Natural killer cell treated with Interleukin-12 subunit alpha and Interleukin-12 subunit beta and Interleukin-15 and Interleukin-18, amount 100 ng/mL, for 72 hours (primary cell): ENCODE data around the gene NPVF. TPM values are rescaled to one million over a fixed set of nuclear protein-coding genes. Genes with fewer than 3 reads are reported as not detected.

ENCODE experiments used
- ATAC-seq, 2 donors: fragments of 150-1000 bp; cut with Tn5 transposase in 1 of 2; sonication (Bioruptor Pico), chemical (Tn5 transposase) in 1 of 2; 2 replicates each; pipeline ENCODE4 v1.10.0; 2021
- DNase-seq: peaks from one replicate; pipeline ENCODE4 v3.0.0; 2022; ENCODE audit warnings: low spot score
- H3K27ac Mint-ChIP-seq, 2 donors: 1 replicate in 1 of 2; 2 replicates in 1 of 2; pipeline ENCODE4 v1.8.0; 2022; ENCODE audit warnings: mixed read lengths in 2 of 2, mild to moderate bottlenecking in 1 of 2, moderate library complexity in 1 of 2
- H3K27me3 Mint-ChIP-seq, 2 donors: 1 replicate in 1 of 2; 2 replicates in 1 of 2; pipeline ENCODE4 v1.8.0; 2022; ENCODE audit warnings: mixed read lengths in 2 of 2
- H3K36me3 Mint-ChIP-seq: one replicate; pipeline ENCODE4 v1.8.0; 2022; ENCODE audit warnings: mixed read lengths
- H3K4me1 Mint-ChIP-seq, 2 donors: 1 replicate in 1 of 2; 2 replicates in 1 of 2; pipeline ENCODE4 v1.8.0; 2022; ENCODE audit warnings: low read depth in 2 of 2, mixed read lengths in 2 of 2, mild to moderate bottlenecking in 1 of 2
- H3K4me3 Mint-ChIP-seq: one replicate; pipeline ENCODE4 v1.8.0; 2022; ENCODE audit warnings: mixed read lengths
- H3K9me3 Mint-ChIP-seq: 2 replicates; pipeline ENCODE4 v1.8.0; 2022; ENCODE audit warnings: mixed read lengths
- total RNA-seq, 2 donors: library from RNA; stranded (reverse); gene quantifications; one replicate each; pipeline ENCODE4 v1.2.3, GENCODE V29; 2022

The NPVF gene
- total RNA-seq, 2 donors from 2014 or later, result not detected

GRCh38 chr7:25246306-25246705, 18.0 kb upstream of the NPVF start:
- Mint-ChIP-seq H3K4me3 (no peak overlapping the region), H3K27ac (no peak overlapping the region), H3K27me3 (peaks cover 21 to 45% of the 10 kb centered on the region in 2 donors), H3K9me3 (no peaks in the 10 kb centered on the region), H3K36me3 (no peaks in the 10 kb centered on the region), H3K4me1 (peaks cover 0 to 3% of the 10 kb centered on the region in 2 donors)
- no peak for DNase-seq
- ATAC-seq, result no peak

- DNase-seq (no peak), ATAC-seq (no peak)
- H3K4me1 Mint-ChIP-seq, result peaks cover 0 to 3% of the 10 kb centered on the region in 2 donors
- H3K36me3 Mint-ChIP-seq, result no peaks in the 10 kb centered on the region
- no peak overlapping the region for H3K4me3 Mint-ChIP-seq
- H3K27ac Mint-ChIP-seq, result no peak overlapping the region
- no peaks in the 10 kb centered on the region for H3K9me3 Mint-ChIP-seq
- peaks cover 28 to 51% of the 10 kb centered on the region in 2 donors for H3K27me3 Mint-ChIP-seq
These were observed 16.2 kb upstream of the NPVF start for GRCh38 chr7:25244254-25245033.

GRCh38 chr7:25242678-25243077, 14.4 kb upstream of the NPVF start:
- H3K36me3 Mint-ChIP-seq, result no peaks in the 10 kb centered on the region

GRCh38 chr7:25240896-25241295, 12.6 kb upstream of the NPVF start:
- Mint-ChIP-seq H3K27ac (no peak overlapping the region), H3K9me3 (no peaks in the 10 kb centered on the region), H3K27me3 (peaks cover 27 to 44% of the 10 kb centered on the region in 2 donors), H3K4me1 (peaks cover 0 to 3% of the 10 kb centered on the region in 2 donors), H3K4me3 (no peak overlapping the region), H3K36me3 (no peaks in the 10 kb centered on the region)
- DNase-seq (no peak), ATAC-seq (no peak)

More at GRCh38 chr7:25242678-25243077, 14.4 kb upstream of the NPVF start:
- Mint-ChIP-seq H3K27me3 (peaks cover 23 to 45% of the 10 kb centered on the region in 2 donors), H3K9me3 (no peaks in the 10 kb centered on the region), H3K27ac (no peak overlapping the region), H3K4me3 (no peak overlapping the region), H3K4me1 (peaks cover 0 to 3% of the 10 kb centered on the region in 2 donors)
- DNase-seq, result no peak
- no peak for ATAC-seq

- H3K4me3 Mint-ChIP-seq, result no peak overlapping the region
- H3K9me3 Mint-ChIP-seq, result no peaks in the 10 kb centered on the region
- H3K27me3 Mint-ChIP-seq, result peaks cover 27 to 44% of the 10 kb centered on the region in 2 donors
- ATAC-seq, result no peak
- peaks cover 0 to 3% of the 10 kb centered on the region in 2 donors for H3K4me1 Mint-ChIP-seq
- DNase-seq, result no peak
- no peak overlapping the region for H3K27ac Mint-ChIP-seq
- no peaks in the 10 kb centered on the region for H3K36me3 Mint-ChIP-seq
These were observed 12.1 kb upstream of the NPVF start for GRCh38 chr7:25240340-25240739.

- ATAC-seq, result no peak
- DNase-seq, result no peak
- Mint-ChIP-seq H3K9me3 (no peaks in the 10 kb centered on the region), H3K4me3 (no peak overlapping the region), H3K27me3 (peaks cover 27 to 40% of the 10 kb centered on the region in 2 donors), H3K27ac (no peak overlapping the region), H3K4me1 (peaks cover 0 to 3% of the 10 kb centered on the region in 2 donors), H3K36me3 (no peaks in the 10 kb centered on the region)
These were observed 11.6 kb upstream of the NPVF start for GRCh38 chr7:25239888-25240287.

- H3K4me1 Mint-ChIP-seq, result peaks cover 0 to 2% of the 10 kb centered on the region in 2 donors
- peaks cover 19 to 23% of the 10 kb centered on the region in 2 donors for H3K27me3 Mint-ChIP-seq
- H3K36me3 Mint-ChIP-seq, result no peaks in the 10 kb centered on the region
- H3K4me3 Mint-ChIP-seq, result no peak overlapping the region
- H3K9me3 Mint-ChIP-seq, result no peaks in the 10 kb centered on the region
- ATAC-seq (no peak), DNase-seq (no peak)
- no peak overlapping the region for H3K27ac Mint-ChIP-seq
These were observed 9.9 kb upstream of the NPVF start for GRCh38 chr7:25238066-25238725.

- peaks cover 21 to 39% of the 10 kb centered on the region in 2 donors for H3K27me3 Mint-ChIP-seq
- no peak overlapping the region for H3K4me3 Mint-ChIP-seq
- H3K36me3 Mint-ChIP-seq, result no peaks in the 10 kb centered on the region
- ATAC-seq (no peak), DNase-seq (no peak)
- H3K4me1 Mint-ChIP-seq, result no peaks in the 10 kb centered on the region
- no peak overlapping the region for H3K27ac Mint-ChIP-seq
- H3K9me3 Mint-ChIP-seq, result no peaks in the 10 kb centered on the region
These were observed 7.2 kb upstream of the NPVF start for GRCh38 chr7:25235471-25235870.

- H3K27ac Mint-ChIP-seq, result no peak overlapping the region
- no peaks in the 10 kb centered on the region for H3K36me3 Mint-ChIP-seq
- H3K27me3 Mint-ChIP-seq, result peaks cover 19 to 40% of the 10 kb centered on the region in 2 donors
- no peak for DNase-seq
- H3K9me3 Mint-ChIP-seq, result no peaks in the 10 kb centered on the region
- no peak overlapping the region for H3K4me3 Mint-ChIP-seq
- no peaks in the 10 kb centered on the region for H3K4me1 Mint-ChIP-seq
- no peak for ATAC-seq
These were observed 6.0 kb upstream of the NPVF start for GRCh38 chr7:25234336-25234735.

- DNase-seq, result no peak
- H3K27me3 Mint-ChIP-seq, result peaks cover 29 to 35% of the 10 kb centered on the region in 2 donors
- no peak overlapping the region for H3K27ac Mint-ChIP-seq
- H3K36me3 Mint-ChIP-seq, result no peaks in the 10 kb centered on the region
- no peak overlapping the region for H3K4me3 Mint-ChIP-seq
- H3K9me3 Mint-ChIP-seq, result no peaks in the 10 kb centered on the region
- H3K4me1 Mint-ChIP-seq, result no peaks in the 10 kb centered on the region
- no peak for ATAC-seq
These were observed 5.1 kb downstream of the NPVF start for GRCh38 chr7:25223206-25223605.

GRCh38 chr7:25222666-25223065, 5.6 kb downstream of the NPVF start:
- Mint-ChIP-seq H3K4me3 (no peak overlapping the region), H3K36me3 (no peaks in the 10 kb centered on the region), H3K27me3 (peaks cover 31 to 35% of the 10 kb centered on the region in 2 donors), H3K9me3 (no peaks in the 10 kb centered on the region), H3K27ac (no peak overlapping the region), H3K4me1 (no peaks in the 10 kb centered on the region)
- DNase-seq (no peak), ATAC-seq (no peak)

- H3K27me3 Mint-ChIP-seq, result peaks cover 27 to 29% of the 10 kb centered on the region in 2 donors
- H3K4me1 Mint-ChIP-seq, result no peaks in the 10 kb centered on the region
- DNase-seq (no peak), ATAC-seq (no peak)
- H3K9me3 Mint-ChIP-seq, result no peaks in the 10 kb centered on the region
- no peak overlapping the region for H3K27ac Mint-ChIP-seq
- H3K4me3 Mint-ChIP-seq, result no peak overlapping the region
- no peaks in the 10 kb centered on the region for H3K36me3 Mint-ChIP-seq
These were observed 7.3 kb downstream of the NPVF start for GRCh38 chr7:25221009-25221408.

GRCh38 chr7:25218191-25218590, 10.1 kb downstream of the NPVF start:
- Mint-ChIP-seq H3K27ac (no peak overlapping the region), H3K4me3 (no peak overlapping the region), H3K4me1 (no peaks in the 10 kb centered on the region)

GRCh38 chr7:25216837-25217236, 11.4 kb downstream of the NPVF start:
- Mint-ChIP-seq H3K27ac (no peak overlapping the region), H3K9me3 (no peaks in the 10 kb centered on the region), H3K36me3 (no peaks in the 10 kb centered on the region), H3K27me3 (peaks cover 6 to 26% of the 10 kb centered on the region in 2 donors), H3K4me1 (no peaks in the 10 kb centered on the region), H3K4me3 (no peak overlapping the region)
- no peak for ATAC-seq
- DNase-seq, result no peak

More at GRCh38 chr7:25218191-25218590, 10.1 kb downstream of the NPVF start:
- DNase-seq (no peak), ATAC-seq (no peak)
- Mint-ChIP-seq H3K27me3 (peaks cover 19 to 28% of the 10 kb centered on the region in 2 donors), H3K36me3 (no peaks in the 10 kb centered on the region), H3K9me3 (no peaks in the 10 kb centered on the region)
